ENCODE measurements around the gene OR6M1.

Gene OR6M1

GRCh38 chr11:123775289-123775688 is 30.9 kb downstream of the OR6M1 start:
- DNase-seq: no peak

DNA sequence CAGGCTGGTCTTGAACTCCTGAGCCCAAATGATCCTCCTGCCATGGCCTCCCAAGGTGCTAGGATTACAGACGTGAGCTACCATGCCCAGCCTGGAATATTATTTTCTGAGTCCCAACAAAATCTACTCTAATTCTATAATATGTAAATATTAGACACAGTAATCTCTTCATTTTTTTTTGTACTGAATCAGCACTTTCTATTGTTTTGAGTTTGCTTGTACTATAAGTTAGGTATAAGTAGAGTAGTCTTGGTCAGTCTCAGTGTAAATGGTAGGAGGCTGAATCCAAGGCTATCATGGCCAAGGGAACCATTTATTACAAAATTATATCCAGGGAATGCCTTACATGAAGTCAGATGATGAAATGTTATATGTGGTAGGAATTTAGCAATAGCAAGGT is 32.2 kb downstream of the OR6M1 start:
- no peak for DNase-seq

DNA sequence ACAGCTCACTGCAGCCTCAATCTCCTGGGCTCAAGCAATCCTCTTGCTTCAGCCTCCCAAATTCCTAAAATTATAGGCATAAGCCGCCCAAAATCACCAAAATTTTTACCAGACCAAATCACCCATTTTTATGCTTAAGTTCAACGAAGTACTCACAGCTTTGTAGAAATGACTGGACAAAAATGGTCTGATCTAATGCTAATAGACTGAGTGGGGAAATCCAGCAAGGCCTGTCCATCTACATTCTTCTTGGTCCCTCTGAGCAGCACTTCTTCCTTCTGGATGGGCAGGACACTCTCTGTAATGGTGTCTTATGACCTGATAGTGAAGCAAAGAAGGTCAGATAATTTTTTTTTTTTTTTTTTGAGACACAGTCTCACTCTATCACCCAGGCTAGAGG is 33.1 kb downstream of the OR6M1 start:
- no peak for DNase-seq

DNA sequence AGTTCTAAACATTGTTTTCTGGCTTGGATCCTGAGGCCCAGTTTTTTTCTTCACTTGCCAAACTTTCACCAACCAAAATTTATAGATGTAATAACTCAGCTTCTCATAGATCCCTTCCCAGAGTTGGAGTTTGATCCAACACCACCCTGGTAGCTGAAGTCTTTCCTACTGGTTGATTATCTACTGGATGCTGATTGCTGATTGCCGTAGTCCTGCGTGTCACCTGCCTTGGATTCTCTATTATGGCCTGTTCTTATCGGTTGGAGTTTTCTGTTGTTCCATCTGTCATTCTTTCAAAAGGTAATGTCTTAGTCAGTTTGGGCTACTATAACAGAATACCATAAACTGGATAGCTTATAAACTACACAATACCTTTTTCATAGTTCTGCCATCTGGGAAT is 34.5 kb downstream of the OR6M1 start:
- no peak for DNase-seq

DNA sequence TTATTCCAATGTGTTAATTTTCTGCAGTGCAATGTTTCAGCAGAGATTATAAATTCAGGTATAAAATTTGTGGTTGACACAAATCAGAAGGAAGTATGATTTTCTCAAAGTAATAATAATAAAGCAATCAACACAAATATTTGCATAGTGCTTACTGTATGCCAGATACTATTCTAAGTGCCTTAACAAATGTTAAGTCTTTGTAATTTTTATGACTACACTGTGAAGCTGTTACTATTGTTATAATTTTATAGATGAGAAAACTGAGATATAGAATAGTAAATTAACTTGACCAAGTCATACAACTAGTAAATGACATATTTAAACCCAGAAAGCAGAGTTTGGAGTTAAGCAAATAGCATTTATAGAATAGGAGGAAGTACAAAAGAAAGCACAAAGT is 35.4 kb downstream of the OR6M1 start:
- no peak for DNase-seq

DNA sequence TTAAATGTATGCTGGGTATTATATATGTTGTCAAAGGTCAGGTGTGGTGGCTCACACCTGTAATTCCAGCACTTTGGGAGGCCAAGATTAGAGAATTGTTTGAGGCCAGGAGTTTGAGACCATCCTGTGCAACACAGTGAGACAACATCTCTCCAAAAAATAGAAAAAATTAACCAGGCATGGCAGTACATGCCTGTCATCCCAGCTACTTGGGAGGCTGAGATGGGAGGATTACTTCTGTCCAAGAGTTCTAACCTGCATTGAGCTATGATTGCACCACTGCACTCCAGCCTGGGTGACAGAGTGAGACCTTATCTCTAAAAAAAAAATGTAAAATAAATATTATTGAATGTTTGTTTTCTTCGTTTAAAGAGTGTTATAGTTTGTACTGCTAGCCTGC is 40.5 kb downstream of the OR6M1 start:
- no peak for DNase-seq

DNA sequence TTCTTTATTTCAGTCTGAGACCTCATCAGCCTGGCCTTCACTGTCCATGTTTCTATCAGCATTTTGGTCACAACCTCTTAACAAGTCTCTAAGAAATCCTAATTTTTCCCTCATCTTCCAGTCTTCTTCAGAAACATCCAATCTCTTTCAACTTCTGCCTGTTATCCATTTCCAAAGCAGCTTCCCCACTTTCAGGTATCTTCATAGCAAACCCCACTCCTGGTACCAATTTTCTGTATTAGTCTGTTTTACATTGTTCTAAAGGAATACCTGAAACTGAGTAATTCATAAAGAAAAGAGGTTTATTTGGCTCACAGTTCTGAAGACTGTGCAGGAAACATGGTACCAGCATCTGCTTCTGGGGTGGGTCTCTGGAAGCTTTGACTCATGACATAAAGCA is 43.7 kb downstream of the OR6M1 start:
- no peak for DNase-seq

- no peak for DNase-seq
These were observed 45.3 kb downstream of the OR6M1 start for GRCh38 chr11:123760894-123761293.

DNA sequence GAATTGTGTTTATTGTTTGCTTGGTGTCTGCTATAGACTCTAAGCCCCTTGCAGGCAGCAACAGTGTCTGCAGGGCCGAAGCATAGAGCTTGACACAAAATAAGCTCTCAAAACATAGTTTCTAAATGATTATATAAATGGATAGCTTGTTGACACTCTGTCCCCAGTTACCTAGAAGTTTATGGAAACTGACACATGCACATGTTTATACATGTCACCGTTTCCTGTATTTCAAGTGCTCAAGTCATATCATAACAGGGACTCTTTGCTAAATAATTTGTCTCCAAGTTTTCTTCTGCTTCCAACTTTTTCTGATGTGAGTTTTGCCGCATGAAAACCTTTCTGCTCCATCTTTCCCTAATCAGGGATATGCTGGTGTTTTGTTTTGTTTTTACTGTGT is 48.2 kb downstream of the OR6M1 start:
- no peak for DNase-seq

GRCh38 chr11:123755813-123756212 is 50.3 kb downstream of the OR6M1 start:
- no peak for DNase-seq

Measured in fibroblast of skin of right quadriceps (primary cell).